AG04450 (cell line): ENCODE data around the gene PPP6R1. TPM values are rescaled to one million over a fixed set of nuclear protein-coding genes. Genes with fewer than 3 reads are reported as not detected.

Experiments used
- CTCF ChIA-PET: fragments of 300-600, 350-600 bp; formaldehyde crosslinking; extraction: SDS; loops from one replicate; lab custom pipeline; 2022; ENCODE audit warnings: antibody characterized with exemption, inconsistent platforms; lab: Charles Lee
- POLR2A ChIA-PET: fragments of 350-600 bp; formaldehyde crosslinking; extraction: SDS; loops from one replicate; lab custom pipeline; 2021; ENCODE audit warnings: antibody characterized with exemption, inconsistent platforms; lab: Yijun Ruan, JAX
- DNase-seq: peaks from one replicate; pipeline ENCODE4 v3.0.0-alpha.2; 2011; ENCODE audit warnings: low read depth, low spot score
- H3K27ac ChIP-seq: one replicate; pipeline ENCODE4 v1.5.1; 2012; ENCODE audit warnings: low read depth, low read length, control low read depth
- H3K27me3 ChIP-seq: one replicate; pipeline ENCODE4 v1.6.0; 2012; ENCODE audit warnings: low read length; ENCODE audit not compliant: control insufficient read depth, insufficient read depth
- H3K4me3 ChIP-seq: 2 replicates; pipeline ENCODE4 v1.5.1; 2011; ENCODE audit warnings: mild to moderate bottlenecking, low read depth, low read length, control low read depth
- H3K9me3 ChIP-seq: 2 replicates; pipeline ENCODE4 v1.5.1; 2012; ENCODE audit warnings: low read length; ENCODE audit not compliant: control insufficient read depth, insufficient read depth
- polyA plus RNA-seq: library from polyadenylated mRNA; depleted of rRNA; stranded (reverse); fragments of >200 nt; gene quantifications from 2 replicates; pipeline ENCODE4 v1.2.3, GENCODE V29; 2011; rRNA removed
- small RNA-seq: library from RNA; depleted of rRNA; stranded (forward); fragments of <200 nt; gene quantifications from one replicate; pipeline ENCODE3, GENCODE V24; 2012; ENCODE audit warnings: low read depth; ENCODE audit not compliant: insufficient read length
- TF ChIP-seq, protein P1 (sequence below): IDR thresholded peaks from 2 replicates; pipeline ENCODE4 v1.5.1; 2011; ENCODE audit warnings: low read depth, low read length, control low read depth, inconsistent platforms

Gene PPP6R1
- polyA plus RNA-seq, 1 experiment: 24.5 TPM

- TF ChIP-seq, protein P1, sequence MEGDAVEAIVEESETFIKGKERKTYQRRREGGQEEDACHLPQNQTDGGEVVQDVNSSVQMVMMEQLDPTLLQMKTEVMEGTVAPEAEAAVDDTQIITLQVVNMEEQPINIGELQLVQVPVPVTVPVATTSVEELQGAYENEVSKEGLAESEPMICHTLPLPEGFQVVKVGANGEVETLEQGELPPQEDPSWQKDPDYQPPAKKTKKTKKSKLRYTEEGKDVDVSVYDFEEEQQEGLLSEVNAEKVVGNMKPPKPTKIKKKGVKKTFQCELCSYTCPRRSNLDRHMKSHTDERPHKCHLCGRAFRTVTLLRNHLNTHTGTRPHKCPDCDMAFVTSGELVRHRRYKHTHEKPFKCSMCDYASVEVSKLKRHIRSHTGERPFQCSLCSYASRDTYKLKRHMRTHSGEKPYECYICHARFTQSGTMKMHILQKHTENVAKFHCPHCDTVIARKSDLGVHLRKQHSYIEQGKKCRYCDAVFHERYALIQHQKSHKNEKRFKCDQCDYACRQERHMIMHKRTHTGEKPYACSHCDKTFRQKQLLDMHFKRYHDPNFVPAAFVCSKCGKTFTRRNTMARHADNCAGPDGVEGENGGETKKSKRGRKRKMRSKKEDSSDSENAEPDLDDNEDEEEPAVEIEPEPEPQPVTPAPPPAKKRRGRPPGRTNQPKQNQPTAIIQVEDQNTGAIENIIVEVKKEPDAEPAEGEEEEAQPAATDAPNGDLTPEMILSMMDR: no peak
- no peaks in the 10 kb centered on the region; the same call in 1 of the 2 replicates for H3K9me3 ChIP-seq
- no peak overlapping the region for H3K4me3 ChIP-seq
- POLR2A ChIA-PET: no interaction called here
- H3K27me3 ChIP-seq: peaks cover 28% of the 10 kb centered on the region
- no peak overlapping the region for H3K27ac ChIP-seq
- CTCF ChIA-PET: no interaction called here
- no peak for DNase-seq
These were observed 77.1 kb downstream of the PPP6R1 start for GRCh38 chr19:55181740-55182139.

Small RNAs within 50 kb of the gene (small RNA-seq; reads per million reads assigned to genes)
- gene MIR6802 (not detected), gene MIR6803 (not detected), gene MIR6804 (not detected)

Other genes starting within 250 kb of the PPP6R1 start
- gene GP6, start 220.8 kb downstream of the PPP6R1 start, polyA plus RNA-seq: 0.11 TPM in 1 of 2 replicates, not detected in the other
- 3.1 and 4.5 TPM in 2 replicates for gene RDH13, start 195.9 kb downstream of the PPP6R1 start, polyA plus RNA-seq
- 1.5 and 2.3 TPM in 2 replicates for gene EPS8L1, start 183.1 kb downstream of the PPP6R1 start, polyA plus RNA-seq
- 24.2 and 30.0 TPM in 2 replicates for gene PPP1R12C, start 141.4 kb downstream of the PPP6R1 start, polyA plus RNA-seq
- gene TNNT1, start 109.8 kb downstream of the PPP6R1 start, polyA plus RNA-seq: 2.8 and 3.3 TPM in 2 replicates
- 0.20 and 0.21 TPM in 2 replicates for gene TNNI3, start 101.3 kb downstream of the PPP6R1 start, polyA plus RNA-seq
- 0.21 TPM in 1 of 2 replicates, not detected in the other for gene DNAAF3, start 92.4 kb downstream of the PPP6R1 start, polyA plus RNA-seq
- gene SYT5, start 78.7 kb downstream of the PPP6R1 start, polyA plus RNA-seq: 0.06 and 0.15 TPM in 2 replicates
- 1.3 and 1.9 TPM in 2 replicates for gene PTPRH, start 49.5 kb downstream of the PPP6R1 start, polyA plus RNA-seq
- 0.87 and 1.2 TPM in 2 replicates for gene TMEM86B, start 30.3 kb downstream of the PPP6R1 start, polyA plus RNA-seq
- 18.5 and 27.4 TPM in 2 replicates for gene HSPBP1, start 21.1 kb upstream of the PPP6R1 start, polyA plus RNA-seq
- gene BRSK1, start 25.0 kb upstream of the PPP6R1 start, polyA plus RNA-seq: 9.5 and 11.2 TPM in 2 replicates
- not detected in 2 replicates for gene TMEM150B, start 66.3 kb upstream of the PPP6R1 start, polyA plus RNA-seq
- 2.6 and 3.7 TPM in 2 replicates for gene KMT5C, start 80.9 kb upstream of the PPP6R1 start, polyA plus RNA-seq
- 0.16 and 0.19 TPM in 2 replicates for gene COX6B2, start 95.7 kb upstream of the PPP6R1 start, polyA plus RNA-seq
- not detected in 2 replicates for gene GARIN5B, start 104.2 kb upstream of the PPP6R1 start, polyA plus RNA-seq
- 14.8 and 19.9 TPM in 2 replicates for gene IL11, start 111.4 kb upstream of the PPP6R1 start, polyA plus RNA-seq
- 0.32 and 0.50 TPM in 2 replicates for gene TMEM190, start 117.8 kb upstream of the PPP6R1 start, polyA plus RNA-seq
- not detected in 2 replicates for gene TMEM238, start 125.3 kb upstream of the PPP6R1 start, polyA plus RNA-seq
- gene RPL28, start 126.9 kb upstream of the PPP6R1 start, polyA plus RNA-seq: 325 and 535 TPM in 2 replicates
- 28.9 and 39.0 TPM in 2 replicates for gene UBE2S, start 148.8 kb upstream of the PPP6R1 start, polyA plus RNA-seq
- 0.01 TPM in 1 of 2 replicates, not detected in the other for gene SHISA7, start 184.3 kb upstream of the PPP6R1 start, polyA plus RNA-seq
- gene ISOC2, start 202.6 kb upstream of the PPP6R1 start, polyA plus RNA-seq: 45.1 and 72.2 TPM in 2 replicates
- gene C19orf85, start 205.7 kb upstream of the PPP6R1 start, polyA plus RNA-seq: not detected in 2 replicates
- 0.12 and 0.31 TPM in 2 replicates for gene ZNF628, start 217.6 kb upstream of the PPP6R1 start, polyA plus RNA-seq
- 19.4 and 30.6 TPM in 2 replicates for gene NAT14, start 226.2 kb upstream of the PPP6R1 start, polyA plus RNA-seq
- gene SSC5D, start 229.4 kb upstream of the PPP6R1 start, polyA plus RNA-seq: 2.1 and 3.1 TPM in 2 replicates